KOPT-K1 (cell line): Measurements from ENCODE around the gene ZBTB7C.

Experiments used
- H3K27ac ChIP-seq: fragments of 200-600 bp; sonication (generic); 2 replicates; pipeline ENCODE4 v1.5.1; 2016; ENCODE audit warnings: antibody characterized with exemption, mild to moderate bottlenecking, low read depth, low read length; ENCODE audit not compliant: poor library complexity, severe bottlenecking
- H3K36me3 ChIP-seq: fragments of 200-600 bp; sonication (generic); 2 replicates; pipeline ENCODE4 v1.5.1; 2017; ENCODE audit warnings: antibody characterized with exemption, mild to moderate bottlenecking, low read length, moderate library complexity; ENCODE audit not compliant: insufficient read depth
- H3K9me3 ChIP-seq: fragments of 200-600 bp; sonication (generic); 2 replicates; pipeline ENCODE4 v1.5.1; 2017; ENCODE audit warnings: antibody characterized with exemption, low read length, mild to moderate bottlenecking; ENCODE audit not compliant: insufficient read depth, poor library complexity, severe bottlenecking

Gene ZBTB7C

GRCh38 chr18:48032876-48033789 lies 376.1 kb downstream of the ZBTB7C start:
- no peak overlapping the region for H3K27ac ChIP-seq

DNA sequence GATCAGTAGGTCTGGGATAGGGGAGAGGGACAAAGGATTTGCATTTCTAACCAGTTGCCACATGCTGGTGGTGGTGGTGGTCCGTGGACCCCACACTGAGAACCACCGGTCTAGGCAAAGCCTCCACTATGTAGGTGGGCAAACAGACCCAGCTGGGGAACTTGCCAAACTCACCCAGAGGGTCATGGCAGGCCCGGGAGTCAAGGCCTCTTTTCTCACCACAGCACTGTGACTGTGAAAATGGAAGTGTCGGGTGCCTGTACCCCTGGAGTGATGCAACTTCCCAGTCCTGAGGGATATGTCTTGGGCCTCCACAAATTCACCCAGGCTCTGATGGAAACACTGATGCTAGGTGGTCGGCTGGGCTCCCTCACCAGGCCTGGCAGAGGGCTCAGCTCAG lies 377.5 kb downstream of the ZBTB7C start:
- H3K36me3 ChIP-seq = no peaks in the 10 kb centered on the region
- no peak overlapping the region for H3K27ac ChIP-seq
- H3K9me3 ChIP-seq = no peaks in the 10 kb centered on the region

More at GRCh38 chr18:48032876-48033789, 376.1 kb downstream of the ZBTB7C start:
- no peaks in the 10 kb centered on the region for H3K9me3 ChIP-seq
- no peaks in the 10 kb centered on the region for H3K36me3 ChIP-seq

DNA sequence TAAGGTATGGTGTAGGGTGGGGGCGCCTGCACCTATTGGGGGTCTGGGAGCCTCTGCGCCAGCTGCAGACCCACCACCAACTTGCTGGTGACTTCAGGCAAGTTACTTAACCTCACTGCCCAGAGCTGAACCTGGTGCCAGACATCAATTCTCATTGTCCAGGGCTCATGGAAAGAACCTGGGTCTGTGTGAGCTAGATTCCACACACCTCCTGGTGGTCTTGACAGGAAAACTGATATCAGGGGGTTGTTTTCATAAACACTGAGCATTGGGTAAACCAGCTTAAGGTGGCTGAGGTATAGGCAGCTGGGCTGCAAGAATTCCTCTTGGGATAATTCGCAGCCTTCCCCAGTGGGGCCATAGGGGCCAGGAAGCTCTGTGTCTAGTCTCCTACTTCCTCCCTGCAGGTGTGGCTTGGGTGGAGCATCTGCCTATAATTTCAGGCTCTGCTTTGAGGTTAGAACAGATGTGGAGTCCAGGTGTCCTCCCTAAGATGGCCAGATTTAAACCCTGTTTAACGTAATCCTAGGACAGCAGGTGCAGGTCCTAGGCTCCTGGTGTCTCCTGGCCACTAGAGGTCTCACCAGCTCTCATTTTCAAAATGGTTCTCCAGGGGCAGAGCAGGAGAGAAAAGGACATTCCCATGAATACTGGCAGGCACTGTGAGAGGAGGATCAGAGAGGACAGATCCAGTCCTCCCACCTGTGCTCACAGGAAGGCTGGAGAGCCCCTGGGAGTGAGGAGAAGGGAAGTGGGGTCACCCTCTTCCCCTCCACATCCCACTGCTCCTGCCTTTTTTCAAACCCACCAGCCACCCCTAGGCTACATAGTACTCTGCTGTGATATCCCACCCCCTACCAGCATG lies 378.3 kb downstream of the ZBTB7C start:
- no peaks in the 10 kb centered on the region for H3K36me3 ChIP-seq
- no peaks in the 10 kb centered on the region for H3K9me3 ChIP-seq
- H3K27ac ChIP-seq = no peak overlapping the region

DNA sequence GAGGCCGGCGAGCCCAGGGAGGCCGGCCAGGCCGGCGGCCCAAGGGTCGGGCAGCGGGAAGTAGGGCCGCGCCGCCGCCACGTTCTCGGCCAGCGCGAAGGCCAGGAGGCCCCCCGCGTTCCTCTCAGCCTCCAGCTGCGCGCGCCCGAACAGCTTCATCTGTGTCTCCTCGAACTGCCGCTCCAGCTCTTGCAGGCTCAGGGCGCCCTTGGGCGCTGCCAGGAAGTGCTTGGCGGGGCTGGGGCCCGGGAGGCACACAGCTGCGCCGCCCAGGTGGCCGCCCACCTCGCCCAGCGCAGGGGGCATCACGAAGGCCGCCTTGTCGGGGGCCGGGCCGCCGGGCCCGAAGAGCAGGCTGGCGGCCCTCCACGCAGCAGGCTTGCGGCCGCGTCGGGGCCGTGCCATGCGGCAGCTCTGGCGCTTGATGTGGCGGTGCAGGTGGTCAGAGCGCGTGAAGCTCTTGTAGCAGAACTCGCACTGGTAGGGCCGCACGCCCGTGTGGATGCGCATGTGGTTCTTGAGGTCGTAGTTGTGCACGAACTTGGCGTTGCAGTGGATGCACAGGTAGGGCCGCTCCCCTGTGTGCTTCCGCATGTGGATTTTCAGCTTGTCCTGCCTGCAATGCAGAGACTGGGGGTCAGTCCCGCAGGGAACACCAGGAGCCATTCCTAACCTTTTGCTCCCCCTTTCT lies 379.7 kb downstream of the ZBTB7C start:
- Histone ChIP-seq H3K9me3 (no peaks in the 10 kb centered on the region), H3K27ac (no peak overlapping the region), H3K36me3 (no peaks in the 10 kb centered on the region)

DNA sequence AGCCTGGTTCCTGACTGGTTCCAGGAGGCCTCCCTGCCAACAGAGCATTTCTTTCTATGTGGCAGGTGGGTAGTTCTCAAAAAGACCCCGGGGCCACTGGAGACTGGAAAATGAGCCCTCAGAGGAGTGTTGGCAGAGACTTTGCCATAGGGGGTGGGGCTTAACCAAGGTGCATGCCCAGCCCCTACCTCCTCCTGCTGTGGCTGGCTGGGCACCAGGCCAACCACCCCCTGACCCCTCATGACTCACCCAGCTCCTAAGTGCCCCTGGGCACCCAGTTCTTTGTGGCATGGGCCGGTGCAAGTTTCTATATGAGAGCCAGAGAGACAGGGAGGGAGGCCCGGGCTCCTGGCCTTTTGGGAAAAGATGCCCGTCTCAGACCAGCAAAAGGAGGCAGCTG lies 380.5 kb downstream of the ZBTB7C start:
- Histone ChIP-seq H3K27ac (no peak overlapping the region), H3K9me3 (no peaks in the 10 kb centered on the region), H3K36me3 (no peaks in the 10 kb centered on the region)

DNA sequence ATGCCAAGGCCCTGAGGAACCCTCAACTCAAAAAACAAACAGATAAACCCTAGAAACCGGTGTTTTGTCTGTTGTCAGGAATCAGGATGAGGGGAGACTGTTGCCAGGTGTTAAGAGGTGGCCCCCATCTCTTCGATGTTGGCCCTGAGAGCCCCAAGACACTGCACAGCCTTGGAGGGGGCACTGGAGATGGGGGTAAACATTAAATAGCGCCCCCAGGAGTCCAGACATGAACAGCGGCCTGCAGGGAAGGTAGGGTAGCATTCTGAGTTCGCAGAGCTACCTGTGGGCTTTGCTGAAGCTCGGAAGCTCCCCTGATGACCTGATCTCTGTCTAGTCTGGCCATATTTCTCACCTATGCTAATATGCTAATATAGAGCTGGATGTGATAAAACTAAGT lies 381.1 kb downstream of the ZBTB7C start:
- Histone ChIP-seq H3K9me3 (no peaks in the 10 kb centered on the region), H3K27ac (no peak overlapping the region), H3K36me3 (no peaks in the 10 kb centered on the region)

- H3K27ac ChIP-seq = no peak overlapping the region
- H3K9me3 ChIP-seq = no peaks in the 10 kb centered on the region
- no peaks in the 10 kb centered on the region for H3K36me3 ChIP-seq
Observed at GRCh38 chr18:48027401-48027963, 381.7 kb downstream of the ZBTB7C start.

DNA sequence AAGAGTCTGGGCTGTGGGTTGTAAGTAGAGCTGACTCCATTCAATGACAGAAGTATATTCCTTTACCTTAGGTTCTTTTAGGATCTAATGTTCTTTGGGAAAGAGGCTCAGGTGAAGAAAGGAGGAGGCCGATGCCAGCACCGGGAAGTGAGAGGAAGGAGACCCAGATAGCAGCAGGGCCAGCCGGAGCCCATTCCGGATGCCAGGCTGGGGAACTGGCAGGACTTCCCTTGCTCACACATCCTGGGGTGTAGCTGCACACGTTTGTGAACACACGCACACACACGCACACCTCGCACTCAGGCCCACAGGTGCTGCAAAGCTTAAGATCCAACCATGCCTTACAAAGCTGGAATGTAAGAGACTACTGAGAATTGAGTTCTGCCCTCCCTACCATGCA lies 383.0 kb downstream of the ZBTB7C start:
- no peaks in the 10 kb centered on the region for H3K9me3 ChIP-seq
- H3K27ac ChIP-seq = no peak overlapping the region
- H3K36me3 ChIP-seq = no peaks in the 10 kb centered on the region

DNA sequence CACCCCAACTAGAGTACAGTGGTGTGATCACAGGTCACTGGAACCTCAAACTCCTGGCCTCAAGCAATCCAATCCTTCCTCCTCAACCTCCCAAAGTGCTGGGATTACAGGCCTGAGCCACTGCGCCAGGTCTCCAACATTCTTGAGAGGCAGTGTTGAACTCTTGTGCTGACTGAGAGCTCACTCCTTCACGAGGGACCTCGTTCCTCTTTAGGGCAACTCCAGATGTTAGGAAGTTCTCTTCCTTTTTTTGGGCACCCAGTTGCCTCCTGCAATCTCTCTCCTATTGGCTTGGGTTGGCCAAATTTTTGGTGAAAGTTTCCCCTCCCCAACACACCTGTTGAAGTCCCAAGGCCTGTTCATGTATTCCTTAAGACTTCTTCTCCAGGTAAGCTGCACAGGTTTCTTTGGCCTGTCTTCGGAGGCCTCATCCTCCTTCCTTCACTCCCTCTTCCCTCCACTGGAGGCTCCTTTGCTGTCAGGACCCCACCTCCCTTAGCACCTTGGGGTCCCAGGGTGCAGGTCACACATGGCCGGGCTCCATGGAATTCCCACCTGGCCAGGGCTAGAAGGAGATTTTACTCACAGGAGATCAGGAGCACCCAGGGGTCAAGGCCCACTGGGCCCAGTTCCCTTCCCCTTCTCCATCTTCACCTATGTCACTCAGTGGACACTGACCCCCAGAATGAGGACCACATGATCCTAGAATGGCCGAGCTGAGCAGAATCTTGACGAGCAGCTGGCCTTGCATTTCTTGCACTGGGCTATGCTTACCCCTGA lies 384.1 kb downstream of the ZBTB7C start:
- H3K36me3 ChIP-seq = no peaks in the 10 kb centered on the region
- no peaks in the 10 kb centered on the region for H3K9me3 ChIP-seq
- H3K27ac ChIP-seq = no peak overlapping the region

DNA sequence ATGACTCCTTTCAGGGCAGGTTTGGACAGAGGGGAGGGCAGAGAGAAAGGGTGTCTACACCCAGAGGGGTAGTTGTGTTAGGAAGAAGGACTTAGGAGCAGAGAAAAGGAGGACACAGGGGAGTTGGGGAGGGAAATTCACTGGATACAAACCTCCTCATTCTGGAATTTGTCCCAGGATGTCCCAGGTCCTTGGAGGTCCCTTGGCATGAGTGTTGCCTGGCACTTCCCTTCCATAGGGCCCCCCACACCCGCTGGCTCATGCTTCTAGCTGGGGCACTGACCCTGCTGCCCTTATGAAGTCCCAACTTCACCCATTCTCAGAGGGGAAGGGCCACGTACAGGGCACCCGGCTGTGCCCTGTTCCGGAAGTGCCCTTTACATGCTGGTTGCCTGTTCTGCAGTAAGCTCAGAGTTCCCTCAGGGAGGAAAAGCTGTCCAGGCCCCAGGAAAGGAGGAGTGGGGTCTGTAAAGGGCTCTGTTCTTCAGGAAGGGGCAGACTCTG lies 385.1 kb downstream of the ZBTB7C start:
- Histone ChIP-seq H3K9me3 (no peaks in the 10 kb centered on the region), H3K36me3 (no peaks in the 10 kb centered on the region), H3K27ac (no peak overlapping the region)

DNA sequence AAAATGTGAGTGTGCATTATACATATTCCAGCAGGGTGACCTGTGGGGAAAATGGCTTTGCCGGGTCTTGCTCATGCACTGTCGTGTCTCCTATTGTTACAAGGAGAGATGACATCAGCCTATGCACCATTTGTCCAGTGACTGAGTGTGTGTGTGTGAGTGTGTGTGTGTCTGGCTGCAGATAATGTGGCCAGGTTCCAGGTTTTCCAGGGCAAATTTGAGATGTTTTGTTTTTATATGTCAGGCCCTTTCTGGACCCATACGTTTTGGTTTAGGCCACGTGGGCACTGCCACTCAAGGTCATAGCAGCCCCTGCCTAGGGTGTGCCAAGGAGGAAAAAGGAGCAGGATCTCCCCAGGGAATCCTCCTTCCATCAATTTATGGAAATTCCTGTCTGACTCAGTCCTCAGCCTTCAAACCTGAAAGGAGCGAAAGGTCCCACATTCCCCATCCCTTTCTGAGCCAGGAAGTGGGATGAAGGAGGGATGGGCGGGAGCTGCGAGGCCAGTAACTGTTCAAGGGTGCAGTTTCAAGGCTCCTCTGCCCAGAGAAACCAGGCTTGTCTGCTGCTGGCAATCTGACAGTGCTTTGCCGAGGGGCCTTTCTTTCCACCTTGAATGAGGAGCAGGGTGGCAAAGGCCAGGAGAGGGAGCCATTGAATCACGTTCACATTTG lies 385.7 kb downstream of the ZBTB7C start:
- Histone ChIP-seq H3K27ac (no peak overlapping the region), H3K9me3 (no peaks in the 10 kb centered on the region), H3K36me3 (no peaks in the 10 kb centered on the region)

GRCh38 chr18:48022531-48023329 lies 386.5 kb downstream of the ZBTB7C start:
- Histone ChIP-seq H3K36me3 (no peaks in the 10 kb centered on the region), H3K9me3 (no peaks in the 10 kb centered on the region), H3K27ac (no peak overlapping the region)

GRCh38 chr18:48022021-48022420 lies 387.2 kb downstream of the ZBTB7C start:
- Histone ChIP-seq H3K27ac (no peak overlapping the region), H3K36me3 (no peaks in the 10 kb centered on the region), H3K9me3 (no peaks in the 10 kb centered on the region)
